ENCODE results near the gene MRPL44. TPM values are rescaled to one million over a fixed set of nuclear protein-coding genes. Genes with fewer than 3 reads are reported as not detected.
A peak's percentile ranks its signal among the peaks of the same experiment; 100 is the strongest.

Gene MRPL44
- total and polyA plus RNA-seq, 2 of the 13 experiments (the other 11 are each of a cell fraction or from before 2014, with no cell fraction given): 38.4 to 78.0 TPM

DNA sequence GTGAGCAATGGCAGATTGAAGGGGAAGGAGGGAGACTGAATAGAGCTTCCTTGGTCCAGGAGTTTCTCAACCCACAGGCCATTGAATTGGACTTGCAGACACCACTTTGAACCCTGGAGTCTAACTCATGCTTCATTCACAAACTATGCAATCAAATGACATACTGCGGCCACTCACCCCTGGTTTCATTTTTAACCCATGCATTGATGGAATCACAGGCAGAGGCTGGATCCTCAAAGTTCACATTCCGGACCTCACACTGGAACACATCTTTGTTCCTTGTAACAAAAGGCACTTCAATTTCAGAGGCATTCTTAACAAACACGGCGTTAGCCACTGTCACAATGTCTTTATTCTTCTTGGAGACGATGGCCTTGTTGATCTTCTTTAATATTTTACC, 40.7 kb downstream of the MRPL44 start (continued):
- TF ChIP-seq ZNF205 (CRISPR knock-in tag; IDR thresholded peaks at IDR 0.05) (peak; percentile 39; the same call in 1 of the 2 replicates), KAT7 (CRISPR knock-in tag; IDR thresholded peaks at IDR 0.05; ENCODE audit: borderline replicate concordance) (0 out of 2 replicates have a peak, but pooled peaks have one; percentile 36), ZNF512 (CRISPR knock-in tag; IDR thresholded peaks at IDR 0.05) (no peak), ZNF605 (CRISPR knock-in tag; IDR thresholded peaks at IDR 0.05) (no peak), ZNF24 (IDR thresholded peaks at IDR 0.05) (no peak), ZNF44 (CRISPR knock-in tag; IDR thresholded peaks at IDR 0.05) (no peak), ASH2L (IDR thresholded peaks at IDR 0.05; ENCODE audit: insufficient read length, low read depth, low read length) (peak; percentile 51), FOXO4 (CRISPR knock-in tag; conservative IDR thresholded peaks at IDR 0.05) (no peak), PAXIP1 (CRISPR knock-in tag; conservative IDR thresholded peaks at IDR 0.05) (peak; percentile 54), KAT8 (CRISPR knock-in tag; IDR thresholded peaks at IDR 0.05) (peak; percentile 36; the same call in 1 of the 2 replicates), ZNF576 (CRISPR knock-in tag; IDR thresholded peaks at IDR 0.05) (no peak)
- TF ChIP-seq, protein P1, sequence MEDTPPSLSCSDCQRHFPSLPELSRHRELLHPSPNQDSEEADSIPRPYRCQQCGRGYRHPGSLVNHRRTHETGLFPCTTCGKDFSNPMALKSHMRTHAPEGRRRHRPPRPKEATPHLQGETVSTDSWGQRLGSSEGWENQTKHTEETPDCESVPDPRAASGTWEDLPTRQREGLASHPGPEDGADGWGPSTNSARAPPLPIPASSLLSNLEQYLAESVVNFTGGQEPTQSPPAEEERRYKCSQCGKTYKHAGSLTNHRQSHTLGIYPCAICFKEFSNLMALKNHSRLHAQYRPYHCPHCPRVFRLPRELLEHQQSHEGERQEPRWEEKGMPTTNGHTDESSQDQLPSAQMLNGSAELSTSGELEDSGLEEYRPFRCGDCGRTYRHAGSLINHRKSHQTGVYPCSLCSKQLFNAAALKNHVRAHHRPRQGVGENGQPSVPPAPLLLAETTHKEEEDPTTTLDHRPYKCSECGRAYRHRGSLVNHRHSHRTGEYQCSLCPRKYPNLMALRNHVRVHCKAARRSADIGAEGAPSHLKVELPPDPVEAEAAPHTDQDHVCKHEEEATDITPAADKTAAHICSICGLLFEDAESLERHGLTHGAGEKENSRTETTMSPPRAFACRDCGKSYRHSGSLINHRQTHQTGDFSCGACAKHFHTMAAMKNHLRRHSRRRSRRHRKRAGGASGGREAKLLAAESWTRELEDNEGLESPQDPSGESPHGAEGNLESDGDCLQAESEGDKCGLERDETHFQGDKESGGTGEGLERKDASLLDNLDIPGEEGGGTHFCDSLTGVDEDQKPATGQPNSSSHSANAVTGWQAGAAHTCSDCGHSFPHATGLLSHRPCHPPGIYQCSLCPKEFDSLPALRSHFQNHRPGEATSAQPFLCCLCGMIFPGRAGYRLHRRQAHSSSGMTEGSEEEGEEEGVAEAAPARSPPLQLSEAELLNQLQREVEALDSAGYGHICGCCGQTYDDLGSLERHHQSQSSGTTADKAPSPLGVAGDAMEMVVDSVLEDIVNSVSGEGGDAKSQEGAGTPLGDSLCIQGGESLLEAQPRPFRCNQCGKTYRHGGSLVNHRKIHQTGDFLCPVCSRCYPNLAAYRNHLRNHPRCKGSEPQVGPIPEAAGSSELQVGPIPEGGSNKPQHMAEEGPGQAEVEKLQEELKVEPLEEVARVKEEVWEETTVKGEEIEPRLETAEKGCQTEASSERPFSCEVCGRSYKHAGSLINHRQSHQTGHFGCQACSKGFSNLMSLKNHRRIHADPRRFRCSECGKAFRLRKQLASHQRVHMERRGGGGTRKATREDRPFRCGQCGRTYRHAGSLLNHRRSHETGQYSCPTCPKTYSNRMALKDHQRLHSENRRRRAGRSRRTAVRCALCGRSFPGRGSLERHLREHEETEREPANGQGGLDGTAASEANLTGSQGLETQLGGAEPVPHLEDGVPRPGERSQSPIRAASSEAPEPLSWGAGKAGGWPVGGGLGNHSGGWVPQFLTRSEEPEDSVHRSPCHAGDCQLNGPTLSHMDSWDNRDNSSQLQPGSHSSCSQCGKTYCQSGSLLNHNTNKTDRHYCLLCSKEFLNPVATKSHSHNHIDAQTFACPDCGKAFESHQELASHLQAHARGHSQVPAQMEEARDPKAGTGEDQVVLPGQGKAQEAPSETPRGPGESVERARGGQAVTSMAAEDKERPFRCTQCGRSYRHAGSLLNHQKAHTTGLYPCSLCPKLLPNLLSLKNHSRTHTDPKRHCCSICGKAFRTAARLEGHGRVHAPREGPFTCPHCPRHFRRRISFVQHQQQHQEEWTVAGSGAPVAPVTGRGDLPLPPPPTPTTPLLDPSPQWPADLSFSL (CRISPR knock-in tag; IDR thresholded peaks at IDR 0.05): no peak
- TF ChIP-seq, protein P2, sequence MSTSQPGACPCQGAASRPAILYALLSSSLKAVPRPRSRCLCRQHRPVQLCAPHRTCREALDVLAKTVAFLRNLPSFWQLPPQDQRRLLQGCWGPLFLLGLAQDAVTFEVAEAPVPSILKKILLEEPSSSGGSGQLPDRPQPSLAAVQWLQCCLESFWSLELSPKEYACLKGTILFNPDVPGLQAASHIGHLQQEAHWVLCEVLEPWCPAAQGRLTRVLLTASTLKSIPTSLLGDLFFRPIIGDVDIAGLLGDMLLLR (CRISPR knock-in tag; IDR thresholded peaks at IDR 0.05): no peak

Data from HepG2 (cell line).